Measurements from ENCODE around the gene SPINK9. TPM values are rescaled to one million over a fixed set of nuclear protein-coding genes. Genes with fewer than 3 reads are reported as not detected.

The SPINK9 gene
- total RNA-seq, 1 donor from 2014 or later = not detected

- no peak for DNase-seq (ENCODE audit: low read depth)
Measured at GRCh38 chr5:148368299-148368698, 32.9 kb downstream of the SPINK9 start.

GRCh38 chr5:148372166-148372725 lies 36.9 kb downstream of the SPINK9 start:
- no peak for DNase-seq (ENCODE audit: low read depth)

GRCh38 chr5:148372893-148373292 lies 37.5 kb downstream of the SPINK9 start:
- no peak for DNase-seq (ENCODE audit: low read depth)

GRCh38 chr5:148374690-148375360 lies 39.5 kb downstream of the SPINK9 start:
- DNase-seq (ENCODE audit: low read depth) = peak; percentile 78

GRCh38 chr5:148376198-148376597 lies 40.8 kb downstream of the SPINK9 start:
- no peak for DNase-seq (ENCODE audit: low read depth)

GRCh38 chr5:148378670-148379069 lies 43.3 kb downstream of the SPINK9 start:
- DNase-seq (ENCODE audit: low read depth) = no peak

GRCh38 chr5:148379340-148379739 lies 44.0 kb downstream of the SPINK9 start:
- DNase-seq (ENCODE audit: low read depth) = no peak

- peak; percentile 13 for DNase-seq (ENCODE audit: low read depth)
Measured at GRCh38 chr5:148381906-148382305, 46.5 kb downstream of the SPINK9 start.

- DNase-seq (ENCODE audit: low read depth) = peak; percentile 9
Measured at GRCh38 chr5:148382961-148383360, 47.6 kb downstream of the SPINK9 start.

- peak; percentile 95 for DNase-seq (ENCODE audit: low read depth)
Measured at GRCh38 chr5:148383564-148384379, 48.4 kb downstream of the SPINK9 start, which contains the start of gene FBXO38. TSS of gene FBXO38 (plus strand) at chr5:148383958. CDS start at chr5:148394777, 10,819 bp downstream.

GRCh38 chr5:148384380-148384737 lies 49.0 kb downstream of the SPINK9 start:
- DNase-seq (ENCODE audit: low read depth) = peak; percentile 7

- no peak for DNase-seq (ENCODE audit: low read depth)
Measured at GRCh38 chr5:148385094-148385493, 49.7 kb downstream of the SPINK9 start.

- DNase-seq (ENCODE audit: low read depth) = peak; percentile 46
Measured at GRCh38 chr5:148386041-148386440, 50.7 kb downstream of the SPINK9 start.

GRCh38 chr5:148387325-148387724 lies 52.0 kb downstream of the SPINK9 start:
- DNase-seq (ENCODE audit: low read depth) = no peak

- no peak for DNase-seq (ENCODE audit: low read depth)
Measured at GRCh38 chr5:148388696-148389095, 53.3 kb downstream of the SPINK9 start.

Other genes with a start within 250 kb of the SPINK9 start
- not detected in 2 replicates for gene SPINK14, start 167.0 kb upstream of the SPINK9 start, total RNA-seq
- not detected in 2 replicates for gene SPINK6, start 132.5 kb upstream of the SPINK9 start, total RNA-seq
- not detected in 2 replicates for gene MARCOL, start 97.0 kb upstream of the SPINK9 start, total RNA-seq
- gene SPINK13, start 66.8 kb upstream of the SPINK9 start, total RNA-seq = 1.4 and 1.8 TPM in 2 replicates
- gene SPINK7, start 23.1 kb upstream of the SPINK9 start, total RNA-seq = not detected in 2 replicates
- gene FBXO38, start 48.4 kb downstream of the SPINK9 start, total RNA-seq = 48.3 and 68.3 TPM in 2 replicates